Activated gamma-delta T cell treated with Interleukin-2 at 50 U/mL for 16 hours (primary cell): Measurements from ENCODE around the gene LHFPL3.
"Not testable (repeated sequence)": the region's sequence is repeated elsewhere in the genome, so short reads cannot be mapped to it uniquely, and the experiment has no call there.

Source experiments
- DNase-seq: peaks from one replicate; pipeline ENCODE4 v3.0.0-alpha.2; 2020

LHFPL3 gene

DNA sequence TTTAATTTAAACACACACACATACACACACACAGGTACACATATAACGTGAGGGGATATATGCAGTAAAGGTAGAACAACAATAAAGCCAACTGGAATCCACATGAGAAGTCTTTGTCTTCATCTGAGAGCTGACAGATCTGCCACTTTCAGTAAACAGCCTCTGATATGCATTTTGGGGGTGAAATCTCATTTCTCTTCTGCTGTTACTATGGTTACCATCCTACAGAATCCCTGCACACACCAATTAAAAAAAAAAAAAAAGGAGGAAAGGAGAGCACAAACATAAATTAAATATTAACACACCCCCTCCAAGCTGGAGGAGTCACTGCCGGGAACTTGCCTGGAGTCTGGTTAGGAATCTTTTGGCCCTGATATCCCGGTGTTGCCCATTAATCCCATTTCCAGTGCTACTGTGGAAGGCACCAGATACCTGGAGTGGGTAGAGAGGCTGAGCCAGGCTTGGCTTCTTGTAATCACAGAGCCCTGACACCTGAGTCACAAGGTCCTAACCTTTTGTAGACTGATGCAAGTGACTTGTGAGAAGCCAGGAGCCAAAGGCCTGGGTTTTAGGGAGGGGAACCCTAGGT is 169.1 kb downstream of the LHFPL3 start:
- DNase-seq: no peak

- DNase-seq: no peak
Measured at GRCh38 chr7:104499975-104500374, 171.6 kb downstream of the LHFPL3 start.

GRCh38 chr7:104509874-104510273 is 181.5 kb downstream of the LHFPL3 start:
- DNase-seq: no peak

DNA sequence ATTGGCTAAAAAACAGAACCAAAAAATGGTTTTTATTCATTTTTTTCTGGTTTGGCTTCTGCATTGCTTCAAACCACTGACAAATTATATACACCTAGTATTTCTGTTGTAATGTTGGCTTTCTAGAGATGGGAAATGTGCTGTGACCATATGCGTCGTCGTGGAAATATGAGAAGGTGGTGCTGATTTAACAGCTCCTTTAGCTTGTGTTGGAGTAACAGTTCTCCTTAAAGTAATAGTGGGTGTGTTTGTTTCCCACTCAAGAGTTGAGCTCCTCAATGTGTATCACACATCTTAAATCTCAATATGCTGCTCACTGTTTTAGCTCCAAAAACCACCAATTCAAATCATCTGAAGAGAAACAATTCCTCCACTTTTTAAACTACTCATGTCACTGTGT is 196.4 kb downstream of the LHFPL3 start:
- DNase-seq: no peak

GRCh38 chr7:104528142-104528541 is 199.7 kb downstream of the LHFPL3 start:
- no peak for DNase-seq

DNA sequence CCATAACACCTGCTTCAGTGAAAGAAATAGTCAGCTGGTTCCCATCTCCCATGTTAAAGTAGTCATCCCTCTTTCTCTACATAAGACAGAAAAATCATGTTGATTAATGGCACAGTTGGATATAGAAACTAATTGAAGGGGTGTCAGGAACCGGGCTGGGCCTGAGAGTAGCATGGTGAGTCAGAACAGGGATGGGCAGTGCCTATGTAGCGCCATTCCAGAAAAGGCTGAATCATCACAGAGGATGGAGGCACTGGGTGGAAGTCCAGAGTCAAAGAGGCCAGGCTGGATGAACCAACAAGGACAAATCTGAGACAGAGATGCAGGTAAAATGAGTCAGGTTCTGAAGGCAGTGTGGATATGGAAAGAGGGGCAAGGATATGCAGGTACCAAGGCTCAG is 201.2 kb downstream of the LHFPL3 start:
- no peak for DNase-seq

- no peak for DNase-seq
Measured at GRCh38 chr7:104530251-104530650, 201.8 kb downstream of the LHFPL3 start.

GRCh38 chr7:104534149-104534548 is 205.7 kb downstream of the LHFPL3 start:
- DNase-seq: no peak

GRCh38 chr7:104535841-104536240 is 207.4 kb downstream of the LHFPL3 start:
- DNase-seq: no peak

GRCh38 chr7:104536956-104537355 is 208.6 kb downstream of the LHFPL3 start:
- no peak for DNase-seq

- DNase-seq: no peak
Measured at GRCh38 chr7:104538152-104538551, 209.7 kb downstream of the LHFPL3 start.

- DNase-seq: no peak
Measured at GRCh38 chr7:104541897-104542296, 213.5 kb downstream of the LHFPL3 start.

DNA sequence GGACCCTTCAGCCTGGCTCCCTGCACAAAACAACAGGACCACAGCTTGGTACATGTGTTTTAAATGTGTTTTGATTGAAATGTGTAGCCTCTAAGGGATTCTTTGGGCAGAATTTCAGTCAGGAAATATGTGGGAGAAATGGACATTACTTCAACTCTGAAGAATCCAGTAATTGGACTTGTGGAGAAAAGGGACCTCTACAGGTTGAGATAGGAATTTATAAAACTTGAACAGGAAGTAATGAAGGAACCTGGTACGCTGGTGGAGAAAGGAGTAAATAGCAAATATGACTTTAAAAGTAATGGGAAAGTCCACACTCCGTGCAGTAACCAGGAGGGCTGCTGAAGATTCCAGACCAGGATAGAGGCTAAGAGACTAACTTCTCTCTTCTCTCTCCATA is 220.5 kb downstream of the LHFPL3 start:
- DNase-seq: no peak

DNA sequence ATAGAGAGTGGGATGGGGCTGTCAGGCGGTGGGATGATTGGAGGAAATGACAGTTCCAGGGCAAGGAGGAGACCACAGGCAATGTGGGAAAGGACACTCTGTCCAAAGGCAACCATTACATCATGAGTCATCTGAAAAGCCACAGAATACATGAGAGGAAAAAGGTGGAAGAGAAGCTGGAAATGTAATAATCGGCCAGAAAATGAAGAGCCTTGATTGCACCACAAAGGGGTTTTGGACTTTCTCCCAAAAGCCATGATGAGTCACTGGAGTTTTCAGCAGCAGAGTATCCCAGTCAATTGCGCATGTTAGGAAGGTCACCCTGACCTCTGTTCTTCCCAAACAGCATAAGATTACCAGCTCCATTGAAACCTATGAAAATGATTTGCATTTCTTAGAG is 222.0 kb downstream of the LHFPL3 start:
- no peak for DNase-seq

DNA sequence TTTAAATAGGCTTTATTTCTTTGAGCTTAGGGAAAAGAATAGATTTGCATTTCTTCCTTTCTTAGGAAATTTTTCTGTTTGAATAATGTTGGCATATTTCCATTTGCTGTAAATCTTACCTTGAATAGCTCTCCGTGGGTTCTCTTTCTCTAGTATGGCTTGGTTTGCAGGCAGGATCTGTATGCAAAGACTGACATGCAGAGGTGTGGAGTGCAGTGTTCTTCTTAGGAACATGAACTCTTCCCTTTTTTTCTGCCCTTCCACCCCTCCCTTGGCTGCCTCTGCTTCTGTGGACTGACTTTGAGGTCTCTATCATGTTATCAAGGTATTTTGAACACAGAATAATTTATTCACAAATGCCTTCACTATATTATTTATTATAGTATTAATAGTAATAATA is 222.8 kb downstream of the LHFPL3 start:
- DNase-seq: no peak

DNA sequence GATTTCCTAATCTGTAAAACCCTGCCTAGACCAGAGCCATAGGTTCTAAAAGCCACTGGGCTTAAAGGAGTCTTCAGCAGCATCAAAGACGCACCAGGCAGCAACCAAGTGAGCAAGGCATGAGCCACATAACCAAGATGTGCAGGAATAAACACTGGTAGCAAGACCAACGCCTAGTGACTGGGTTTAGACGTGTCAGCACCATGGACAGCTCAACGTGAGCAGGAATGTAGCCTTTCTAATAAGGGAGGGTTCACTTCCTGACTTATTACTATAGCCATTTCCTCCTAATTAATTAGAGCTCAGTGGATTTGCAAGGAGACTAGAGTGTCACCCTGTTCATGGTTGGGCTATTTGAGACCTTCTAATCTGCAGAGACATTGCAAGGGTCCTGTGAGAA is 223.7 kb downstream of the LHFPL3 start:
- DNase-seq: no peak

- no peak for DNase-seq
Measured at GRCh38 chr7:104553074-104553473, 224.7 kb downstream of the LHFPL3 start.

DNA sequence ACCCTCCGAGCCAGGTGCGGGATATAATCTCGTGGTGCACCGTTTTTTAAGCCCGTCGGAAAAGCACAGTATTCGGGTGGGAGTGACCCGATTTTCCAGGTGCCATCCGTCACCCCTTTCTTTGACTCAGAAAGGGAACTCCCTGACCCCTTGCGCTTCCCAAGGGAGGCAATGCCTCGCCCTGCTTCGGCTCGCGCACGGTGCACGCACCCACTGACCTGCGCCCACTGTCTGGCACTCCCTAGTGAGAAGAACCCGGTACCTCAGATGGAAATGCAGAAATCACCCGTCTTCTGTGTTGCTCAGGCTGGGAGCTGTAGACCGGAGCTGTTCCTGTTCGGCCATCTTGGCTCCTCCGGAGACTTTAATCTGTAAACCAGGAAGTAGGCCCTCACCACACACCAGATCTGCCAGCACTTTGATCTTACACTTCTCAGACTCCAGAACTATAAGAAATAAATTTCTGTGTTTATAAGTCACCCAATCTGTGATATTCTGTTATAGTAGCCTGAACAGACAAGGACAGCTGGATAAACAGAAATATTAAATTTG is 235.0 kb downstream of the LHFPL3 start:
- not testable (repeated sequence) for DNase-seq

DNA sequence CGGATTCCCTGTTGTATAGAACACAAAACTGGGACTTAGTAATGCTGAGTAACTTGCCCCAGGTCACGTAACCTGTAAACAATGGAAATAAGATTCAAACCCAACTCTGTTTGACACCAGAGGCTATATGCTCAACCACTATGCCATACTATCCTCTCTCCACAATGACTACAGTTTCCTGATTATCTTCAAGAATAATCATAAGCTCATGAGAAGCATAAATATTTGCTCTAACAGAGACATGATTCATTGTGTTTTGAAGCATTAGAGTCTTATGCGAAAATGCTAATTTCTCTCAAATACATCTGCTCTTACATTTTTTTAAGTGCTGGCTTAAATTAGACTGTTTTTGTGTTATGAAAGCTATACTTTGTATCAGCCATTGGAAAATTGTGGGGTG is 241.3 kb downstream of the LHFPL3 start:
- DNase-seq: no peak

DNA sequence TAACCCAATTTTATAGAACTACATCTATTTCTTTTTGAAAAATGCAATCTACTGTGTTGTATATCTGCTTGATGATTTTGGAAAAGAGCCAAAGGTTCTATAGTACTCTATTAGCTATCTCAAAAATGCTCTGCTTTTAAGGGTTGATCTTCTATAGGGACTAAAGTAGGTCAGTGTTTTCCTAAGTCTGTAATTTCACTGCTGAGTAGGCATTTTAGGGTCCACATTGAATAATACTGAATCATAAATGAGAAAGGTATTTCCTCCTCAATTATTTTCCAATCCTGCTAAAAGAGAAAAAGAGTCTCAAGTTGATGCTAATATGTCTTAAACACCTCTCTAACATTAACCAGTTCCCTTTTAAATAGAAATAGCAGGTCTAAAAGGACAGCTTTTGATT is 244.2 kb downstream of the LHFPL3 start:
- DNase-seq: no peak

- DNase-seq: no peak
Measured at GRCh38 chr7:104584620-104585019, 256.2 kb downstream of the LHFPL3 start.

- DNase-seq: not testable (repeated sequence)
Measured at GRCh38 chr7:104595591-104595990, 267.2 kb downstream of the LHFPL3 start.

GRCh38 chr7:104603957-104604356 is 275.6 kb downstream of the LHFPL3 start:
- no peak for DNase-seq

GRCh38 chr7:104604706-104605105 is 276.3 kb downstream of the LHFPL3 start:
- DNase-seq: no peak

- no peak for DNase-seq
Measured at GRCh38 chr7:104621321-104621720, 292.9 kb downstream of the LHFPL3 start.
